HEK293 (cell line): ENCODE results near the gene POLH.

Source experiments
- CTCF ChIA-PET: fragments of 350-600 bp; formaldehyde crosslinking; extraction: SDS; loops from one replicate; lab custom pipeline; 2021; ENCODE audit warnings: antibody characterized with exemption; lab: Yijun Ruan, JAX
- POLR2A ChIA-PET: fragments of 300-600 bp; formaldehyde crosslinking; extraction: SDS; loops from one replicate; lab custom pipeline; 2020; ENCODE audit warnings: antibody characterized with exemption, inconsistent platforms; lab: Yijun Ruan, JAX
- H3K27ac ChIP-seq: fragments of 200-500 bp; sonication (Bioruptor generic); 2 replicates; pipeline ENCODE4 v1.5.1; 2014; ENCODE audit warnings: low read depth, low read length, control low read depth, inconsistent platforms; ENCODE audit errors: extremely low read depth
- H3K36me3 ChIP-seq, 2 experiments: fragments of 200-500 bp in 1 of 2; sonication (Bioruptor generic) in 1 of 2; 1 replicate in 1 of 2; 2 replicates in 1 of 2; pipeline ENCODE4 v1.5.1; 2014 to 2017; ENCODE audit warnings: inconsistent platforms in 2 of 2, low read length in 2 of 2; ENCODE audit not compliant: control insufficient read depth in 2 of 2, insufficient read depth in 1 of 2
- H3K4me1 ChIP-seq: fragments of 200-500 bp; sonication (Bioruptor generic); 2 replicates; pipeline ENCODE4 v1.5.1; 2014; ENCODE audit warnings: mild to moderate bottlenecking, low read length, inconsistent platforms; ENCODE audit not compliant: control insufficient read depth, insufficient read depth
- H3K4me3 ChIP-seq: 2 replicates; pipeline ENCODE4 v1.5.1; 2011; ENCODE audit warnings: low read depth, mild to moderate bottlenecking, control low read depth, low read length, moderate library complexity
- H3K9me3 ChIP-seq: fragments of 200-500 bp; sonication (Bioruptor generic); 2 replicates; pipeline ENCODE4 v1.5.1; 2014; ENCODE audit warnings: low read depth, low read length, inconsistent platforms; ENCODE audit not compliant: control insufficient read depth, insufficient read depth
- GFI1B ChIP-seq: fragments of 450-650 bp; formaldehyde crosslinking; IDR thresholded peaks from 2 replicates; pipeline ENCODE4 v1.5.1; 2016; ENCODE audit warnings: missing biosample characterization, missing genetic modification characterization
- GLI2 ChIP-seq: fragments of 450-650 bp; formaldehyde crosslinking; IDR thresholded peaks from 2 replicates; pipeline ENCODE4; 2017; ENCODE audit warnings: missing biosample characterization, missing genetic modification characterization, low read depth, borderline replicate concordance
- GLIS1 ChIP-seq: fragments of 450-650 bp; formaldehyde crosslinking; IDR thresholded peaks from 2 replicates; pipeline ENCODE4 v1.5.1; 2016; ENCODE audit warnings: missing biosample characterization, missing genetic modification characterization
- KLF1 ChIP-seq: fragments of 450-650 bp; formaldehyde crosslinking; IDR thresholded peaks from 2 replicates; pipeline ENCODE4 v1.5.1; 2016; ENCODE audit warnings: missing biosample characterization, missing genetic modification characterization
- KLF10 ChIP-seq: fragments of 450-650 bp; IDR thresholded peaks from 2 replicates; pipeline ENCODE4 v1.5.1; 2018; ENCODE audit warnings: missing biosample characterization, mild to moderate bottlenecking, missing genetic modification characterization
- ZBTB48 ChIP-seq: fragments of 450-650 bp; formaldehyde crosslinking; IDR thresholded peaks from 2 replicates; pipeline ENCODE4 v1.5.1; 2016; ENCODE audit warnings: missing biosample characterization, missing genetic modification characterization
- ZFP37 ChIP-seq: fragments of 450-650 bp; formaldehyde crosslinking; IDR thresholded peaks from 2 replicates; pipeline ENCODE4 v1.5.1; 2016; ENCODE audit warnings: missing biosample characterization, missing genetic modification characterization
- ZNF174 ChIP-seq: fragments of 450-650 bp; formaldehyde crosslinking; IDR thresholded peaks from 2 replicates; pipeline ENCODE4 v1.5.0; 2017; ENCODE audit warnings: missing biosample characterization, mild to moderate bottlenecking, missing genetic modification characterization
- ZNF2 ChIP-seq: fragments of 450-650 bp; formaldehyde crosslinking; IDR thresholded peaks from 2 replicates; pipeline ENCODE4 v1.5.1; 2016; ENCODE audit warnings: missing biosample characterization, missing genetic modification characterization
- ZNF23 ChIP-seq: fragments of 450-650 bp; formaldehyde crosslinking; IDR thresholded peaks from 2 replicates; pipeline ENCODE4 v1.5.1; 2016; ENCODE audit warnings: missing biosample characterization, missing genetic modification characterization, borderline replicate concordance
- ZNF510 ChIP-seq: fragments of 450-650 bp; formaldehyde crosslinking; IDR thresholded peaks from 2 replicates; pipeline ENCODE4 v1.5.1; 2018; ENCODE audit warnings: mild to moderate bottlenecking, missing genetic modification characterization, missing biosample characterization; ENCODE audit not compliant: insufficient replicate concordance
- ZNF560 ChIP-seq: fragments of 450-650 bp; formaldehyde crosslinking; IDR thresholded peaks from 2 replicates; pipeline ENCODE4 v1.5.1; 2017; ENCODE audit warnings: missing biosample characterization, missing genetic modification characterization, borderline replicate concordance
- ZNF654 ChIP-seq: fragments of 450-650 bp; formaldehyde crosslinking; IDR thresholded peaks from 2 replicates; pipeline ENCODE4 v1.5.1; 2016; ENCODE audit warnings: low read depth, missing biosample characterization, missing genetic modification characterization
- ZNF664 ChIP-seq: fragments of 450-650 bp; formaldehyde crosslinking; IDR thresholded peaks from 2 replicates; pipeline ENCODE4 v1.5.1; 2016; ENCODE audit warnings: missing biosample characterization, missing genetic modification characterization
- ZNF670 ChIP-seq: fragments of 450-650 bp; formaldehyde crosslinking; IDR thresholded peaks from 2 replicates; pipeline ENCODE4 v1.5.1; 2016; ENCODE audit warnings: missing biosample characterization, missing genetic modification characterization, low read depth
- TF ChIP-seq, protein P1 (sequence below): fragments of 450-650 bp; formaldehyde crosslinking; IDR thresholded peaks from 2 replicates; pipeline ENCODE4 v1.5.1; 2016; ENCODE audit warnings: missing biosample characterization, missing genetic modification characterization
- TF ChIP-seq, protein P2 (sequence below): sonication (generic); formaldehyde crosslinking; IDR thresholded peaks from 2 replicates; pipeline ENCODE4 v1.8.1; 2022; ENCODE audit warnings: mild to moderate bottlenecking, moderate library complexity, missing genetic modification reagents
- TF ChIP-seq, protein P3 (sequence below): fragments of 450-650 bp; formaldehyde crosslinking; conservative IDR thresholded peaks from 2 replicates; pipeline ENCODE4 v1.5.1; 2016; ENCODE audit warnings: low read depth, missing biosample characterization, missing genetic modification characterization
- TF ChIP-seq, protein P4 (sequence below): fragments of 450-650 bp; formaldehyde crosslinking; IDR thresholded peaks from 2 replicates; pipeline ENCODE4 v1.5.1; 2016; ENCODE audit warnings: missing biosample characterization, missing genetic modification characterization
- TF ChIP-seq, protein P5 (sequence below): fragments of 450-650 bp; formaldehyde crosslinking; IDR thresholded peaks from 2 replicates; pipeline ENCODE4 v1.5.1; 2016; ENCODE audit warnings: missing biosample characterization, missing genetic modification characterization

POLH gene

DNA sequence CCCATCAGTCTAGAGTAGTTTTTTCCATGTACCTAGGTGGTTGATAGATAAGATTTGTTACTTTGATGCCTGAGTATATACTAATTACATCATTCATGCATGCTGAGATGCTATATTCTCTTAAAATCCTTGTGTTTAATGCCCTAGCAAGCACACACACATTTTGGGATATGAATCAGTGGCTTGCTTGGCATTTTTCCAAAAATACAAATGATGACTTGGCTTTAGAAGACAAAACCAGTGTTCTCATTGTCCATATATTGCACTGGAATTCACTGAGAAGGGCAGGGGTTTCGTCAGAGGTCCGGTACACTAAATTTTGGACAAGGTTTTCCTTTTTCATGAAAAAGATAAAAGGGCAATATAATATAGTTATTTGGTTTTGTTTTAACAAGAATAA is 28.2 kb downstream of the POLH start:
- CTCF ChIA-PET, result interaction anchor here (0.6 to 0.8 kb wide), 2 partner anchors 14 to 16 kb away, joined by 3 to 5 read pairs; no protein-coding TSS in a partner anchor
- no peaks in the 10 kb centered on the region for H3K9me3 ChIP-seq
- POLR2A ChIA-PET, result no interaction called here
- H3K4me1 ChIP-seq, result no peaks in the 10 kb centered on the region
- peak; percentile 6; the same call in 1 of the 2 replicates for TF ChIP-seq ZNF664
- TF ChIP-seq ZNF23, result no peak
- TF ChIP-seq, all 188 proteins: peak for 1
- H3K4me3 ChIP-seq, result no peak overlapping the region
- H3K36me3 ChIP-seq, result peaks cover 49 to 70% of the 10 kb centered on the region in 2 experiments
- no peak overlapping the region for H3K27ac ChIP-seq

DNA sequence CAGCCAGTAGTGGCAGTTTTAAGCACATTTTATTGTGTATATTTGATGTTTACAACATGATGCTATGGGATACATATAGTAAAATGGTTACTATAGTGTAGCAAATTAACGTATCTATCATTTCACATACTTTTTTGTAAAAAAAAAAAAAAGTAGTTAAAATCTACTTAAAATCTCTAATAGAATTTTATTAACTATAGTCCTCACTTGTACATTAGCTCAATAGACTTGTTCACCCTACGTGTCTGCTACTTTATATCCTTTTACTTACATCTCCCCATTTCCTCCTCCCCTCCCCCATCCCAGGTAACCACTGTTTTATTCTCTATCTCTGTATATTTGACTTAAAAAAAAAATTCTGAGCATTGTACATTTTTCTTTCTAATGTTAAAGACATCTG is 30.0 kb downstream of the POLH start:
- TF ChIP-seq ZNF2 (no peak), ZNF174 (no peak), KLF1 (tag by site-specific recombination) (no peak), ZFP37 (tag by site-specific recombination) (no peak), ZNF560 (tag by site-specific recombination) (no peak), GLI2 (tag by site-specific recombination) (no peak), ZNF510 (tag by site-specific recombination) (no peak)
- TF ChIP-seq, protein P1, sequence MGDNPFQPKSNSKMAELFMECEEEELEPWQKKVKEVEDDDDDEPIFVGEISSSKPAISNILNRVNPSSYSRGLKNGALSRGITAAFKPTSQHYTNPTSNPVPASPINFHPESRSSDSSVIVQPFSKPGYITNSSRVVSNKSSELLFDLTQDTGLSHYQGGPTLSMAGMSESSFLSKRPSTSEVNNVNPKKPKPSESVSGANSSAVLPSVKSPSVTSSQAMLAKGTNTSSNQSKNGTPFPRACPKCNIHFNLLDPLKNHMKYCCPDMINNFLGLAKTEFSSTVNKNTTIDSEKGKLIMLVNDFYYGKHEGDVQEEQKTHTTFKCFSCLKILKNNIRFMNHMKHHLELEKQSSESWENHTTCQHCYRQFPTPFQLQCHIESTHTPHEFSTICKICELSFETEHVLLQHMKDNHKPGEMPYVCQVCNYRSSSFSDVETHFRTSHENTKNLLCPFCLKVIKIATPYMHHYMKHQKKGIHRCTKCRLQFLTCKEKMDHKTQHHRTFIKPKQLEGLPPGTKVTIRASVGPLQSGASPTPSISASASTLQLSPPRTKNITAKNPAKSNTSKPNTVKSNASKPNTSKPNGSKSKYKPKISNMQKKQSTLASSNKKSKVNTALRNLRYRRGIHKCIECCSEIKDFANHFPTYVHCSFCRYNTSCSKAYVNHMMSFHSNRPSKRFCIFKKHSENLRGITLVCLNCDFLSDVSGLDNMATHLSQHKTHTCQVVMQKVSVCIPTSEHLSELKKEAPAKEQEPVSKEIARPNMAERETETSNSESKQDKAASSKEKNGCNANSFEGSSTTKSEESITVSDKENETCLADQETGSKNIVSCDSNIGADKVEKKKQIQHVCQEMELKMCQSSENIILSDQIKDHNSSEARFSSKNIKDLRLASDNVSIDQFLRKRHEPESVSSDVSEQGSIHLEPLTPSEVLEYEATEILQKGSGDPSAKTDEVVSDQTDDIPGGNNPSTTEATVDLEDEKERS, result no peak
- TF ChIP-seq, protein P2, sequence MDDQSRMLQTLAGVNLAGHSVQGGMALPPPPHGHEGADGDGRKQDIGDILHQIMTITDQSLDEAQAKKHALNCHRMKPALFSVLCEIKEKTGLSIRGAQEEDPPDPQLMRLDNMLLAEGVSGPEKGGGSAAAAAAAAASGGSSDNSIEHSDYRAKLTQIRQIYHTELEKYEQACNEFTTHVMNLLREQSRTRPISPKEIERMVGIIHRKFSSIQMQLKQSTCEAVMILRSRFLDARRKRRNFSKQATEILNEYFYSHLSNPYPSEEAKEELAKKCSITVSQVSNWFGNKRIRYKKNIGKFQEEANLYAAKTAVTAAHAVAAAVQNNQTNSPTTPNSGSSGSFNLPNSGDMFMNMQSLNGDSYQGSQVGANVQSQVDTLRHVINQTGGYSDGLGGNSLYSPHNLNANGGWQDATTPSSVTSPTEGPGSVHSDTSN (CRISPR knock-in tag), result no peak
- TF ChIP-seq, protein P3, sequence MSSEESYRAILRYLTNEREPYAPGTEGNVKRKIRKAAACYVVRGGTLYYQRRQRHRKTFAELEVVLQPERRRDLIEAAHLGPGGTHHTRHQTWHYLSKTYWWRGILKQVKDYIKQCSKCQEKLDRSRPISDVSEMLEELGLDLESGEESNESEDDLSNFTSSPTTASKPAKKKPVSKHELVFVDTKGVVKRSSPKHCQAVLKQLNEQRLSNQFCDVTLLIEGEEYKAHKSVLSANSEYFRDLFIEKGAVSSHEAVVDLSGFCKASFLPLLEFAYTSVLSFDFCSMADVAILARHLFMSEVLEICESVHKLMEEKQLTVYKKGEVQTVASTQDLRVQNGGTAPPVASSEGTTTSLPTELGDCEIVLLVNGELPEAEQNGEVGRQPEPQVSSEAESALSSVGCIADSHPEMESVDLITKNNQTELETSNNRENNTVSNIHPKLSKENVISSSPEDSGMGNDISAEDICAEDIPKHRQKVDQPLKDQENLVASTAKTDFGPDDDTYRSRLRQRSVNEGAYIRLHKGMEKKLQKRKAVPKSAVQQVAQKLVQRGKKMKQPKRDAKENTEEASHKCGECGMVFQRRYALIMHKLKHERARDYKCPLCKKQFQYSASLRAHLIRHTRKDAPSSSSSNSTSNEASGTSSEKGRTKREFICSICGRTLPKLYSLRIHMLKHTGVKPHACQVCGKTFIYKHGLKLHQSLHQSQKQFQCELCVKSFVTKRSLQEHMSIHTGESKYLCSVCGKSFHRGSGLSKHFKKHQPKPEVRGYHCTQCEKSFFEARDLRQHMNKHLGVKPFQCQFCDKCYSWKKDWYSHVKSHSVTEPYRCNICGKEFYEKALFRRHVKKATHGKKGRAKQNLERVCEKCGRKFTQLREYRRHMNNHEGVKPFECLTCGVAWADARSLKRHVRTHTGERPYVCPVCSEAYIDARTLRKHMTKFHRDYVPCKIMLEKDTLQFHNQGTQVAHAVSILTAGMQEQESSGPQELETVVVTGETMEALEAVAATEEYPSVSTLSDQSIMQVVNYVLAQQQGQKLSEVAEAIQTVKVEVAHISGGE (tag by site-specific recombination), result no peak
- H3K4me1 ChIP-seq, result no peaks in the 10 kb centered on the region
- peaks cover 56 to 76% of the 10 kb centered on the region in 2 experiments for H3K36me3 ChIP-seq
- ChIA-PET POLR2A (no interaction called here), CTCF (interaction anchor here (0.6 to 6.1 kb wide), 6 partner anchors 23 to 474 kb away, joined by 3 to 63 read pairs (median 5); partner anchors contain the start of gene GTPBP2)
- H3K9me3 ChIP-seq, result no peaks in the 10 kb centered on the region
- no peak overlapping the region for H3K27ac ChIP-seq
- no peak overlapping the region for H3K4me3 ChIP-seq

DNA sequence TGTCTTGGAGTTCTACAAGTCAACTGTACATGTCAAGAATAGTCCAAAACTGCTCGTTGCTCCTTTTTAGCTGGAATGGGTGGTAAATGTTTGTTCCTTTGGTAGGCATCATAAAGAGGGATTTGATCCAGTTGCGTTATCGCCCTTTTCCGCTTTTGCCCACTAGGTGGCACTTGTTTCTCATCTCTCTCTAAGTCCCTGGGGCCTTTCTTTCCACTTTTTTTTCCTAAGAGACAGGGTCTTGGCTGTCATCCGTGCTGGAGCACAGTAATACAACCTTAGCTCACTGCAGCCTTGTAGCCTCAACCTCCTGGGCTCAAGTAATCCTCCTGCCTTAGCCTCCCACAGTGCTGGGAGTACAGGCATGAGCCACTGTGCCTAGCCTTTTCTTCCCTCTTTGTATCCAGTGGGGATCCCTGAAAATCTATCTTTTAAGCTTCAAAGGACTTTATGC is 32.4 kb downstream of the POLH start:
- Histone ChIP-seq H3K4me1 (no peaks in the 10 kb centered on the region), H3K36me3 (peaks cover 54 to 78% of the 10 kb centered on the region in 2 experiments), H3K4me3 (no peak overlapping the region), H3K27ac (no peak overlapping the region), H3K9me3 (no peaks in the 10 kb centered on the region)
- POLR2A ChIA-PET, result interaction anchor here (0.6 to 1.9 kb wide), 4 partner anchors 19 to 34 kb away, joined by 3 to 7 read pairs (median 4); partner anchors contain the start of genes GTPBP2 and MAD2L1BP
- CTCF ChIA-PET, result interaction anchor here (0.6 to 6.1 kb wide), 52 partner anchors 8 to 1076 kb away, joined by 3 to 63 read pairs (median 4); partner anchors contain the start of genes GTPBP2, POLH, RSPH9 and VEGFA
- TF ChIP-seq, protein P4, sequence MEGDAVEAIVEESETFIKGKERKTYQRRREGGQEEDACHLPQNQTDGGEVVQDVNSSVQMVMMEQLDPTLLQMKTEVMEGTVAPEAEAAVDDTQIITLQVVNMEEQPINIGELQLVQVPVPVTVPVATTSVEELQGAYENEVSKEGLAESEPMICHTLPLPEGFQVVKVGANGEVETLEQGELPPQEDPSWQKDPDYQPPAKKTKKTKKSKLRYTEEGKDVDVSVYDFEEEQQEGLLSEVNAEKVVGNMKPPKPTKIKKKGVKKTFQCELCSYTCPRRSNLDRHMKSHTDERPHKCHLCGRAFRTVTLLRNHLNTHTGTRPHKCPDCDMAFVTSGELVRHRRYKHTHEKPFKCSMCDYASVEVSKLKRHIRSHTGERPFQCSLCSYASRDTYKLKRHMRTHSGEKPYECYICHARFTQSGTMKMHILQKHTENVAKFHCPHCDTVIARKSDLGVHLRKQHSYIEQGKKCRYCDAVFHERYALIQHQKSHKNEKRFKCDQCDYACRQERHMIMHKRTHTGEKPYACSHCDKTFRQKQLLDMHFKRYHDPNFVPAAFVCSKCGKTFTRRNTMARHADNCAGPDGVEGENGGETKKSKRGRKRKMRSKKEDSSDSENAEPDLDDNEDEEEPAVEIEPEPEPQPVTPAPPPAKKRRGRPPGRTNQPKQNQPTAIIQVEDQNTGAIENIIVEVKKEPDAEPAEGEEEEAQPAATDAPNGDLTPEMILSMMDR, result peak; percentile 83
- TF ChIP-seq GLIS1 (tag by site-specific recombination) (peak; percentile 67), ZNF654 (peak; percentile 93), ZBTB48 (peak; percentile 40; the same call in 1 of the 2 replicates), KLF10 (tag by site-specific recombination) (no peak), ZNF670 (tag by site-specific recombination) (no peak), GFI1B (no peak)
- TF ChIP-seq, protein P5, sequence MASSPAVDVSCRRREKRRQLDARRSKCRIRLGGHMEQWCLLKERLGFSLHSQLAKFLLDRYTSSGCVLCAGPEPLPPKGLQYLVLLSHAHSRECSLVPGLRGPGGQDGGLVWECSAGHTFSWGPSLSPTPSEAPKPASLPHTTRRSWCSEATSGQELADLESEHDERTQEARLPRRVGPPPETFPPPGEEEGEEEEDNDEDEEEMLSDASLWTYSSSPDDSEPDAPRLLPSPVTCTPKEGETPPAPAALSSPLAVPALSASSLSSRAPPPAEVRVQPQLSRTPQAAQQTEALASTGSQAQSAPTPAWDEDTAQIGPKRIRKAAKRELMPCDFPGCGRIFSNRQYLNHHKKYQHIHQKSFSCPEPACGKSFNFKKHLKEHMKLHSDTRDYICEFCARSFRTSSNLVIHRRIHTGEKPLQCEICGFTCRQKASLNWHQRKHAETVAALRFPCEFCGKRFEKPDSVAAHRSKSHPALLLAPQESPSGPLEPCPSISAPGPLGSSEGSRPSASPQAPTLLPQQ (tag by site-specific recombination), result 0 out of 2 replicates have a peak, but pooled peaks have one; percentile 13
